Midbrain (tissue), 1 donor: ENCODE data around the gene RASSF4.

Experiments
- DNase-seq: peaks from one replicate; lab custom pipeline; 2025; lab: John Stamatoyannopoulos, UW

Gene RASSF4

DNA sequence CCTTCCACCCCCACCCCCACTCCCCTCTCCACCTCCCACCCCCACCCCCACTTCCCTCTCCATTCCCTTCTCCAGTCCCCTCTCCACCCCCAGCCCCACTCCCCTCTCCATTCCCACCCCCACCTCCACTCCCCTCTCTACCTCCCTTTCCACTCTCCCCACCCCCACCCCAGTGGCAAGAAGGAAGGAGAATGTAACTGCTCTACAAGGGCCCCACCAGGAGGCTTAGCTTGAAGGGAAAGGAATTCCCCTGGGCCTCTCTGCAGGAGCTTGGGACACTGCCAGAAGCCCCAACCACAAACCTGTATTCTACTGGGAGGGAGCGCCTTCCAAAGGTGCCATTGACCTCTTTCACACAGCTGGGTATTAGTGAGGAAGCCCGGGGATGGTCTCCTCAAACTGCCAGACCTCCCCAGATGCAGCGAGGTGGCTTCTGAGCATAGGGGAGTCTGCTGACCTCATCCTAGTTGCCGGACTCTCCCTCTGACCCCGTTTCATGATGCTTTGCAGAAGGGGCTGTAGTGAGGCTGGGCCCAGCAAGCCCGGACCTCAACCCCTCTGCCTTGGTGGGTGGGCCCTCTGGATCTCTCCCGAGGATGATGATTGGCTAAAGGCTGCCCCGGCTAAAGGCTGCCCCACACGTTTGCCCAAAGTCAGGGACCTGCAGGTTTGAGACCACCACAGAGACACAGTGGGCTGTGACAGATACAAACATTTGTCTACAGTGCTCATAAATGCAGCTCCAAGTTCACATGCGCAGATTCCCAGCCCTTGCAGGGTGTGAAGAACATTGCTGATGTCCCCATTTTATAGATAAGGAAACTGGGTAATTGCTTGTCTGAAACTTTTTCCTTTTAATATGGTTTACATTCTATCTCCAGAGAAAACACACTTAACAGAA, 16.1 kb downstream of the RASSF4 start:
- DNase-seq, result no peak

DNA sequence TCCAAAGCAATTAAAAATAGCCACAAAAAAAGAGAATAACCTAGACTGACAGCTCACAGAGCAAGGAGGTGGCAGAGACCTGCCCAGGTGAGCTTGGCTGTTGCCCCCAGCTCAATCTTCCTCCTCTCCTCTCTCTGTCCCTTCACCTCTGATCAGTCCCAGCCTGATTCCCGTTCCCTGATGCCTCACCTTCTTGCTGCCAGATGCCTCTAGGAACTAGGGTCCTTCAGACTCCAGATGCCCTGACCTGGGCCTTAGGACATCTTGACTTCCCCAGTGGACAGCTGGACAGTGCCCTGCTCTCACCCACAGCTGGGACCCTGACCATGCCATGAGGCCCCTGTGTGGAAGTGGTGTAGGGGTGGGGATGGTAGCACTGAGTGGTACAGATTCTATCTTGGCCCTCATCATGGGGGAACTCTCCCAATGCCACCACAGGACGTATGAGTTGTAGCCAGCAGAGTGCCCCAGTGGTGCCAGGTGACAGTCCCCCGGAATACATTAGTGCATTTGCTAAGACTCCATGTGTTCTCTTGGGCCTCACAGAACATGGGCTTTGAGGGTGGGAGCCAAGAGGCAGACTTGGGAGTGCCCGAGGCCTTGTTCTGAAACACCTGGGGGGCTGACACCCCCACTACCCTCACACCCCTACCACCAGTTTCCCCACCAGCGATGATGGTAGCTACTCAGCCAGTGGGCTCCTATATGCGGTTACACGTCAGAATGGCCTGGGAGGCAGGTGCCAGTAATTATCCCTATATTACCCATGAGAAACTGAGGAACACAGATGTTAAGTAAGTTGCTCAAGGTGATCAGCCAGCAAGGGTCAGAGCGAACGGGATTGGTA, 17.0 kb downstream of the RASSF4 start:
- DNase-seq, result no peak

DNA sequence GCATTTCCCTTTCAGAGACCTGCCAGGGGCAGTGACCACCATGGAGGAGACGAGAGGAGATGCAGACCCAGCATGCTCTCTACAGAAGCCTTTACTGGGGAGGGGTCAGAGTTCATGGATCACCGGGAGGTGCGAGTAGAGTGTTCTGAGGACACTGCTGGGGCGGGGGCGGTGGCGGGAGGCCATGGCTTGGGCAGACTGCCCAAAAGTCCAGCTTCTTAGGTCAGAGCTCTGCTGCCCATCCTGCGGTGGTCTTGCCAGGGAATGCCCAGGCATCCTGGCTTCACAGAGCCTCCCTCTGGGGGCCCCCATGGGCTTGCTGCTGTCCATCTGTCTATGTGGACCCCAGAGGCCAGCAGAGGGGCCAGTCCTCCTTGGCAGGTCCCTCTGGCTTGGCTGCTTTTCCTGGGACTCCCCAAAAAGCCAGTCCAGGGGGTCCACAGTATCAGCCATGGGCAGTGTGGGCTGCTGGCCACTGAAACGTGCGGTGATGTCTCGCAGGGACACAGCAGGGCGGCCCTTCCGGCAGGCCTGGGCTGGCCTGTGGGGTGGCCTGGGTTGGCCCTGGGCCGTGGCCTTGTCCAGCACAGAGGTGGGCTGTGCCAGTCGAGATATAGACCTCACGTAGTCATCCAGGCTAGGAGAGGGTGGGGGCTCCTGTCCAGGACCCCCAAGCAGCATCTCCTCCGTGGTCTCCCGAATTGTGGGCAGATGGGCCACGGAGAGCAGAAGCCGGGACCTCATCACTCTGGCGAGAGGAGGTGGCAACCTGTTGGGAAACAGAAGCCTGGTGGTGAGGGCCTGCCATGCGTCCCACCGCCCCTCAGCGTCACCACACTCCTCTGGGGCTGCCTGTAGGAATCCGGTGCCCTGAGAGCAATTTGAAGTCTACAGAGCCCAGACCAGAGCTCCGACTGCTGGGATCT, 17.9 kb downstream of the RASSF4 start:
- no peak for DNase-seq

- no peak for DNase-seq
These were observed 18.6 kb downstream of the RASSF4 start for GRCh38 chr10:44978213-44978569.

- DNase-seq, result peak; percentile 59
These were observed 19.1 kb downstream of the RASSF4 start, which contains the start of gene DEPP1 for GRCh38 chr10:44978570-44979280. Gene DEPP1 (minus strand): TSS chr10:44978809. CDS start chr10:44978030, 779 bp downstream.

DNA sequence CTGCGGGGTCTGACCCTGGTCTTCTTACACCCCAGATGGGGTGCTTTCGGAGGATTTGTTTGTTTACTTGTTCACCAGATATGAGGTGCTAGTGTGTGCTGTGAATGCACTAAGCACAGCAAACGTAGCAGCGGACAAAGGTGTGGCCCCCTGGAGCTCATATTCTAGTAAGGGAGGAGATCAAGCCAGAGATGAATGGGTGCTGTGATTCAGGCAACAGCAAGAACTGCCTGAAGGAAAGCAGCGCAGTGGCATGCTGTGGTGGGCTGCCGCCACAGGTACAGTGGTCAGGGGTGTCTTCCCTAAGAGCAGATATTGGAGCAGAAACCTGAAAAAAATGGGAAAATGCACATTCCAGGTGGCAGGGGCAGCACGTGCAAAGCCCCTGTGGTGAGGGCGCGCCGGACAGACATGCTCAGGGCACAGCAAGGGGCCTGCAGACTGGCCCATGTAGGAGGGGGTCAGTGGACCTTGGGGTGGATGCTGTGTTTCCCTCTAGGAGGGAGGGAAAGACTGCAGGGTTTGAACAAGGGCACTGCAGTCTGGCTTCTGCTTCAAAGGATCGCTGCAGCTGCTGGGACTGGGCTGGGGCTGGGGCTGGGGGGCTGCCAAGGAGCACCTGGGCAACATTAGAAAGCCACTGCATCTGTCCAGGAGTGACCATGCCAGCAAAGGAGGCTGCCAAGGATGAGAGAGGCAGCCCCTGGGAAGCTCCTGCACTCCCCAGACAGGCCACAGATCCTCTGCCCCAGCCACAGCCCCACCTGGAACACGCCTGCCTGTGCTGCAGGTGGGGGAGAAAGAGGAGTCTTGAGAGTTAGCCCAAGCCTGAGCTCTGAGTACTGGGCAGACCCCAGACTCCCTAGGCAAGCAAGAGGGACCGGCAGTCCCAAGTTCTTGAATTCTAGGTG, 19.9 kb downstream of the RASSF4 start:
- DNase-seq, result no peak

- DNase-seq, result no peak
These were observed 20.9 kb downstream of the RASSF4 start for GRCh38 chr10:44980309-44981171.

DNA sequence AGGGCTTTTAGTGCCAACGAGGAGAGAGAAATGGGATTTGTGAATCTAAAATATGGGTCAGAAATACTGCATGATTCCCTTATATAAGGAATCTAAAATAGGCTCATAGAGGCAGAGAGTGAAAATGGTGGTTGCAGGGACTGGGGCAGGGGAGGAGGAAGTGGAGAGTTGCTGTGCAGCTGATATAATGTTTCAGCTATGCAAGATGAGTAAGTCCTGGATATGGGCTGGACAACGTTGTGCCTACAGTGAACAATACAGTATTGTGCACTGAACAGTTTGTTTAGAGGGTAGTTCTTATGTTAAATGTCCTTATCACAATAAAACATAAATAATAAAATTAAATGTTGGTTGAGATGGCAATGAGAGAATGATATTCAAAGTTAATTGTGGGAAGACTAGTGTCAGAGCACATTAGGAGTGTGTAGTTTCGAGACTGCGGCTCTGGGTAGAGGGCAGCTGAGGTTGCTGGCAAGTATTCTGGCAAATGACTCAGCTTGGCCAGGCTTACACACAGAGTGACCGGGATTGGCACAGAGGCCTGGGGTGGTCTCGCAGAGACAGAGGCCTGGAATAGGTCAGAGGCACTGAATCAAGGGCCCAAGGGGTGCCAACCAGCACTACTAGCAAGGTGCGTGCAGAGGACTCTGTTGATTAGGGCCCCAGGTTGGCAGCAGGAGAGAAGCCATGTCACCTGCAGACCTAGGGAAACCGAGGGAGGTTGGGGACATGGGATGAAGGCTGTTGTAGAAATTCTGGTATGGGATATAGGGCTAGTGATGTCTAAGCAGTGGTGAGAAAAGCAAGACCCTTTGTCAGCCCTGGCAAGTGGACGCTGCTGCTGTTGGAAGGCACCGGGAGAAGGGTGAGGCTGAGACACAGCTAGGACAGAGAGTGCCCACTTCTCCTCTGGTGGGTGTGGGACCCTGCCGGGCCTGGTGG, 21.8 kb downstream of the RASSF4 start:
- peak; percentile 39 for DNase-seq

DNA sequence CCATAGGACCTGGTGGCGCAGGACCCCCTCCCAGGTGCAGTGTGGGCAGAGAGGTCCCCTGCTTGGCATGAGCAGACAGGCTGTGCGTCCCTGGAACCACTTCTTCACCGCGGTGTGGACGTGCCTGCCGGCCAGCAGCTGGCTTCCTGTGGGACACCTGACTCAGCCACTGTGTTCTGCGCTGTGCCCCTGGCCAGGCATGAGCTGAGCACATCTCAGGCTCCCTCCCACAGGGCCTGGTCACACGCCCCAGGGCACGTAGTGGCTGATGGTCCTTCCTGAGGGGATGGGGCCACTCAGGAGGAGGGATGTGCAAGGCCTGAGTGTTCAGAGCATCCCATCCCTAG, 22.5 kb downstream of the RASSF4 start:
- DNase-seq, result no peak

DNA sequence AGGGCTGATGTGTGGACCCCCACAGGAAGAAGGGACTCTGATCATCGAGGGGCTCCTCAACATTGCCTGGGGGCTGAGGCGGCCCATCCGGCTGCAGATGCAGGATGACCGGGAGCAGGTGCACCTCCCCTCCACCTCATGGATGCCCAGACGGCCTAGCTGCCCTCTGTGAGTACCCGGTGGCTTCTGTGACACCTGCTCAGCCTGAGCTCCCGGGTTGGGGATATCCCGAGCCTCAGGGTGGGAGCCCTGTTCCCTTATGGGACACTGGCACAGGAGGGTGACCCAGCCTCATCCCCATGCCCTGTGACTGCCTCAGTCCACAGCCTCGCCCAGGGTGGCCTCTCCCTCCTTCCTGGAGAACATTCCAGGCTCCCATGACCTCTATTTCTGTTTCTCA, 22.9 kb downstream of the RASSF4 start:
- no peak for DNase-seq

- no peak for DNase-seq
These were observed 23.7 kb downstream of the RASSF4 start for GRCh38 chr10:44983066-44983894.

DNA sequence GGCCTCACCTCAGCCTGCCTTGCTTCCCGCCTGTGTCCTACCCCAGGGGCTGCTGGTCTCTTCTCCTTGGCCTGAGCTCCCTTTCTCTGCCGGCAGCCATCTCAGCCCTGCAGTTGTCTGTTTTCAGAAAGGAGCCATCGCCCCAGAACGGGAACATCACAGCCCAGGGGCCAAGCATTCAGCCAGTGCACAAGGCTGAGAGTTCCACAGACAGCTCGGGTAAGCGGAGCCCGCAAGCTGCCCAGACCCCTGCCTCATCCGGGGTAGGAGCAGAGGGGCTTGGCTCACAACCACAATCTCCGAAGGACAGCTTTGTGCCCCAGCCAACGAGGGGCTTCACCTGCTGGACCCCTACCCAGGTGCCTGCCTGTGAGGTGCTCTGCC, 24.3 kb downstream of the RASSF4 start:
- DNase-seq, result no peak

- DNase-seq, result no peak
These were observed 25.1 kb downstream of the RASSF4 start for GRCh38 chr10:44984671-44985101.

DNA sequence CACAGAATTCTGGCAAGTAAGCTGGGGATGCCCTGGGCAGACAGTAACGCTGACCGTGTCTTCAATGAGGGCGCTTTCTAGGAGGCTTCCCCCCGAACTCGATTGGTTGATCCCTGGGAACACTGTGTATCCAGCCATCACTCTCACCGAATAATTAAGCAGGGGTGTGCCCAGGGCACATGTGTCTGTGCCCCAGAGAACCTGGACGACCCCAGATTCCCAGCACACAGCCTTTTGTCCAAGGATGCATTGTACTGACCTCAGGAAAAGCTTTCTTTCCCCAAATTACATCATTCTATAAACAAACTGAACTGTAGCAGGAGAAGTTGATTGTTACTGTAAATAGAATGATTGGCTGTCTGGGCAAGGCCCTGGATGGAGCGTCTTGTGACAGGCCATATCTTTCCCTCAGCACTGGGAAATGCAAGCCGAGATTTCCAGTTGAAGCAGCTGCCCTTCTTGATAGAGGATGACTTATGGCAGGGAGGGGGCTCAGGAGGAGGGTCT, 25.6 kb downstream of the RASSF4 start:
- DNase-seq, result no peak

DNA sequence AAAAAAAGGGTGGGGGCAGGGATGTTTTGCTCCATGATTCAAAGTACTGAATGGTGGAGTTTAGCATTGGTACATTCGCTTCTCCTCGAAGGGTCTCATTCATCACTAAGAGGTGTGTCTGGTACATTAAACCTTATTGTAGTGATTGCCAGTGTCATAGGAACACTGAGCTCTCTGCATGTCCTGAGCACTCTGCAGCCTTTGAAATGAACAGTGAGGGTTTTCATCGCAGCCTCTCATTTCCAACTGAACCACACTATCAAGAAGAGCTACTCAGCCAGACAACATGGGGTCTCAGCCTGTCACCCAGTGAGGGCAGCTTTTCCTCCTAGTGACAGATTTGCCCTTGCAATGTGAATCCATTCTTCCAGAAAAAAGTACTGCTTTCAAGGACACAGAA, 26.6 kb downstream of the RASSF4 start:
- DNase-seq, result no peak

DNA sequence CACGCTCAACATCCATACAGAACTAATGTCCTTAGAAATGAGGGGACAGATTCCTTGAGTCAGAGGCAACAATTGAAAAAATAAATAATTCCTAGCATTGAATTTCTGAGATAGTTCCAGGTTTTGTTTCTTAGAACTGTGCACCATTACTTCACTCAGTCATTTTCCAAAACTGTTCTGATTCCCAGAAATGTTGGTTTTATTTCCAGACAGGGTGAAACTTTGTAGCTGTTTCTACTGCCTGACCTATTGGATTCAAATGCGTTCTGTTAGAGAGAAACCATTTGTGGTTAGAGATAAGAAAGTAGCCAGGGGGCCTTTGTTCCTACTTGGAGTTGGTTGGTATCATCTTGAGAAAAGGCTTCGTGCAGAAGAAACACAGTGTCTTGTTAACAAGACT, 27.1 kb downstream of the RASSF4 start:
- DNase-seq, result no peak
